CD1c-positive myeloid dendritic cell (primary cell): ENCODE data around the gene CCDC152.
A peak's percentile ranks its signal among the peaks of the same experiment; 100 is the strongest.
"Not testable (repeated sequence)": the region's sequence is repeated elsewhere in the genome, so short reads cannot be mapped to it uniquely, and the experiment has no call there.

Experiments
- DNase-seq: peaks from one replicate; pipeline ENCODE4 v3.0.0-alpha.2; 2016; ENCODE audit errors: extremely low spot score

Gene CCDC152

GRCh38 chr5:42756606-42757601 is at the start of gene CCDC152:
TSS of gene CCDC152 (plus strand) at chr5:42756818. CDS start at chr5:42759122, 2,304 bp downstream.
- peak; percentile 45 for DNase-seq

- no peak for DNase-seq
These were observed 40.8 kb upstream of the CCDC152 start for GRCh38 chr5:42715785-42716184.

- DNase-seq, result peak; percentile 17
These were observed 38.0 kb upstream of the CCDC152 start for GRCh38 chr5:42718591-42718990.

GRCh38 chr5:42719034-42719433 is 37.6 kb upstream of the CCDC152 start:
- no peak for DNase-seq

GRCh38 chr5:42720251-42720650 is 36.4 kb upstream of the CCDC152 start:
- DNase-seq, result peak; percentile 6

- DNase-seq, result peak; percentile 4
These were observed 35.1 kb upstream of the CCDC152 start for GRCh38 chr5:42721484-42721883.

GRCh38 chr5:42734531-42735058 is 22.0 kb upstream of the CCDC152 start:
- not testable (repeated sequence) for DNase-seq

GRCh38 chr5:42740920-42741319 is 15.7 kb upstream of the CCDC152 start:
- no peak for DNase-seq

- DNase-seq, result peak; percentile 15
These were observed 11.2 kb upstream of the CCDC152 start for GRCh38 chr5:42745426-42745825.

GRCh38 chr5:42745856-42746255 is 10.8 kb upstream of the CCDC152 start:
- DNase-seq, result no peak

GRCh38 chr5:42749020-42749419 is 7.6 kb upstream of the CCDC152 start:
- no peak for DNase-seq

GRCh38 chr5:42750507-42750906 is 6.1 kb upstream of the CCDC152 start:
- DNase-seq, result no peak

- DNase-seq, result no peak
These were observed 5.6 kb upstream of the CCDC152 start for GRCh38 chr5:42751044-42751443.

GRCh38 chr5:42753099-42753498 is 3.5 kb upstream of the CCDC152 start:
- DNase-seq, result no peak

- no peak for DNase-seq
These were observed 2.8 kb downstream of the CCDC152 start for GRCh38 chr5:42759456-42759855.

- DNase-seq, result peak; percentile 27
These were observed 3.8 kb downstream of the CCDC152 start for GRCh38 chr5:42760426-42760825.

- DNase-seq, result no peak
These were observed 5.2 kb downstream of the CCDC152 start for GRCh38 chr5:42761791-42762190.

- peak; percentile 58 for DNase-seq
These were observed 11.0 kb downstream of the CCDC152 start for GRCh38 chr5:42767491-42768105.

GRCh38 chr5:42768106-42768504 is 11.5 kb downstream of the CCDC152 start:
- DNase-seq, result no peak

GRCh38 chr5:42770003-42770402 is 13.4 kb downstream of the CCDC152 start:
- DNase-seq, result no peak

GRCh38 chr5:42772265-42772993 is 15.8 kb downstream of the CCDC152 start:
- no peak for DNase-seq

GRCh38 chr5:42779083-42779482 is 22.5 kb downstream of the CCDC152 start:
- DNase-seq, result no peak
